Kidney (tissue), 14 donors: ENCODE results near the gene GATA2. TPM values are rescaled to one million over a fixed set of nuclear protein-coding genes. Genes with fewer than 3 reads are reported as not detected.
A peak's percentile ranks its signal among the peaks of the same experiment; 100 is the strongest.

Experiments
- DNase-seq, 5 donors: peaks; one replicate each; pipeline ENCODE4 v3.0.0-alpha.2; 2013 to 2020
- FAIRE-seq: peaks from 2 replicates; lab custom pipeline; 2012; peaks lifted over from hg19 to GRCh38; lab: Jason Lieb, UNC
- H3K27ac ChIP-seq, 2 donors: one replicate each; pipeline ENCODE4 v1.7.0; 2013; ENCODE audit warnings: low read depth in 2 of 2, low read length in 2 of 2, inconsistent platforms in 1 of 2
- H3K27me3 ChIP-seq: one replicate; pipeline ENCODE4 v1.7.1; 2013; ENCODE audit warnings: low read length, inconsistent platforms; ENCODE audit not compliant: control insufficient read depth, insufficient read depth
- H3K36me3 ChIP-seq, 3 donors: one replicate each; pipeline versions ENCODE4 v1.7.0 to v1.7.1; 2013; ENCODE audit warnings: low read length in 3 of 3, control low read depth in 1 of 3, inconsistent platforms in 1 of 3; ENCODE audit not compliant: insufficient read depth in 3 of 3, control insufficient read depth in 2 of 3
- H3K4me1 ChIP-seq, 3 donors: one replicate each; pipeline versions ENCODE4 v1.7.0 to v1.7.1; 2013; ENCODE audit warnings: low read length in 3 of 3, inconsistent platforms in 1 of 3, low read depth in 1 of 3; ENCODE audit not compliant: control insufficient read depth in 2 of 3, insufficient read depth in 2 of 3
- H3K4me3 ChIP-seq, 3 donors: one replicate each; pipeline versions ENCODE4 v1.7.0 to v1.8.1; 2013; ENCODE audit warnings: low read length in 3 of 3, control low read depth in 1 of 3, inconsistent platforms in 1 of 3
- H3K9ac ChIP-seq, 3 donors: one replicate each; pipeline versions ENCODE4 v1.7.0 to v1.7.1; 2013; ENCODE audit warnings: low read length in 3 of 3, control low read depth in 1 of 3, inconsistent platforms in 1 of 3
- H3K9me3 ChIP-seq, 3 donors: one replicate each; pipeline versions ENCODE4 v1.7.0 to v1.7.1; 2013; ENCODE audit warnings: low read length in 3 of 3, control low read depth in 1 of 3, inconsistent platforms in 1 of 3; ENCODE audit not compliant: control insufficient read depth in 2 of 3, insufficient read depth in 1 of 3
- intact Hi-C: fragments of 100-400 bp; cut with DNase I; formaldehyde crosslinking; loops from one replicate; pipeline ENCODE4 v1.11.1; 2022
- polyA plus RNA-seq: library from polyadenylated mRNA; stranded (reverse); fragments of 350-450 nt; fragmentation: Illumina TruSeq; extraction: RNeasy Lipid Tissue Mini Kit (QIAGEN cat#74804); gene quantifications from one replicate; pipeline ENCODE4 v1.2.3, GENCODE V29; 2014; ENCODE audit warnings: low read depth, low replicate concordance; ENCODE audit not compliant: insufficient read depth
- total RNA-seq: library from RNA; stranded (reverse); fragmentation: NEBNext Ultra II Directional; extraction: Animal tissue kit (Norgen Biotek cat#: 25700); gene quantifications from one replicate; pipeline ENCODE4 v1.2.1, GENCODE V29; 2021
- TF ChIP-seq, protein P1 (sequence below): IDR thresholded peaks from 3 replicates; pipeline ENCODE4 v1.5.1; 2012; ENCODE audit warnings: mild to moderate bottlenecking, moderate library complexity, borderline replicate concordance; ENCODE audit not compliant: insufficient read depth; ENCODE audit errors: extremely low read depth
- donor health status: control.
- donor health status: control.
- donor health status: control.
- donor health status: control.
- donor health status: control.
- donor health status: DM: yes; HTN: yes; CAD: no.
- donor health status: Normal renal cell carcinoma (clear cell type).

GATA2 gene
- total and polyA plus RNA-seq, 2 donors from 2014 or later, result 22.9 to 31.4 TPM

GRCh38 chr3:128453501-128454309 lies 39.3 kb downstream of the GATA2 start:
- H3K27ac ChIP-seq, result no peak overlapping the region
- FAIRE-seq, result no peak
- peaks cover 0 to 2% (median 0%) of the 10 kb centered on the region in 3 donors for H3K4me1 ChIP-seq
- peak in 1 of 5 donors; percentile 51 for DNase-seq
- no peak overlapping the region for H3K9ac ChIP-seq
- H3K36me3 ChIP-seq, result no peaks in the 10 kb centered on the region
- TF ChIP-seq, protein P1, sequence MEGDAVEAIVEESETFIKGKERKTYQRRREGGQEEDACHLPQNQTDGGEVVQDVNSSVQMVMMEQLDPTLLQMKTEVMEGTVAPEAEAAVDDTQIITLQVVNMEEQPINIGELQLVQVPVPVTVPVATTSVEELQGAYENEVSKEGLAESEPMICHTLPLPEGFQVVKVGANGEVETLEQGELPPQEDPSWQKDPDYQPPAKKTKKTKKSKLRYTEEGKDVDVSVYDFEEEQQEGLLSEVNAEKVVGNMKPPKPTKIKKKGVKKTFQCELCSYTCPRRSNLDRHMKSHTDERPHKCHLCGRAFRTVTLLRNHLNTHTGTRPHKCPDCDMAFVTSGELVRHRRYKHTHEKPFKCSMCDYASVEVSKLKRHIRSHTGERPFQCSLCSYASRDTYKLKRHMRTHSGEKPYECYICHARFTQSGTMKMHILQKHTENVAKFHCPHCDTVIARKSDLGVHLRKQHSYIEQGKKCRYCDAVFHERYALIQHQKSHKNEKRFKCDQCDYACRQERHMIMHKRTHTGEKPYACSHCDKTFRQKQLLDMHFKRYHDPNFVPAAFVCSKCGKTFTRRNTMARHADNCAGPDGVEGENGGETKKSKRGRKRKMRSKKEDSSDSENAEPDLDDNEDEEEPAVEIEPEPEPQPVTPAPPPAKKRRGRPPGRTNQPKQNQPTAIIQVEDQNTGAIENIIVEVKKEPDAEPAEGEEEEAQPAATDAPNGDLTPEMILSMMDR, result no peak
- no peaks in the 10 kb centered on the region for H3K27me3 ChIP-seq
- H3K9me3 ChIP-seq, result no peaks in the 10 kb centered on the region
- no peak overlapping the region for H3K4me3 ChIP-seq
- intact Hi-C loops, result no loop called here

DNA sequence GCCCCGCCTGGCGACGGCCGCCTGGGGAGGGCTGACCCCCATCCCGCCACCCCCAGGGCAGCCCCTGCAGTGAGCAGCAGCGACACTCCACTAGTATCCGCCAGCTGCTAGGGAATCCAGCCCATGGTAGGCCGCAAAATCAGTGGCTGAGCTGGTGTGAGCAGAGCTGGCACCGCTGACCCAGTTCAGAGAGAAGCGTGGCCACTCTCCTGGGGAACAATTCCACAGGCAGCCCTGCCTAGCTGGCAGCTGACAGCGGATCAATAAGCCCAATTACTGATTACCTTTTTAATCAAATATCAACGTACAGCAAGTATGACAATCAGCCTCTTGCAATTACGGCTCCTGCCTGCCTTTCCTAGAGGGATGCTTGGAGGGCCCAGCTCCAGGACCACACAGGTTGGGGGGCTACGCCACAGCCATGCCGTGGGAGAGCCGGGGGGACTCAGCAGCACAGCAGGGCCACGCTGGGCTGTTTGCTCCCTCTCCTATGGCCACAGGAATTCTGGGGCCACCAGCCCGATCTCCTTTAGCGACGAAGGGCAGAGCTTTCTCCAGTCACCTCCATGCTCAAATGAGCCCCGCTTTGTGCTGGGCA lies 40.2 kb downstream of the GATA2 start:
- H3K9me3 ChIP-seq, result no peaks in the 10 kb centered on the region
- H3K9ac ChIP-seq, result no peak overlapping the region
- no peaks in the 10 kb centered on the region for H3K27me3 ChIP-seq
- TF ChIP-seq, protein P1, result no peak
- no peak overlapping the region for H3K4me3 ChIP-seq
- intact Hi-C loops, result no loop called here
- no peak for DNase-seq
- no peak overlapping the region for H3K27ac ChIP-seq
- no peak for FAIRE-seq
- no peaks in the 10 kb centered on the region for H3K36me3 ChIP-seq
- H3K4me1 ChIP-seq, result peaks cover 0 to 2% (median 0%) of the 10 kb centered on the region in 3 donors

DNA sequence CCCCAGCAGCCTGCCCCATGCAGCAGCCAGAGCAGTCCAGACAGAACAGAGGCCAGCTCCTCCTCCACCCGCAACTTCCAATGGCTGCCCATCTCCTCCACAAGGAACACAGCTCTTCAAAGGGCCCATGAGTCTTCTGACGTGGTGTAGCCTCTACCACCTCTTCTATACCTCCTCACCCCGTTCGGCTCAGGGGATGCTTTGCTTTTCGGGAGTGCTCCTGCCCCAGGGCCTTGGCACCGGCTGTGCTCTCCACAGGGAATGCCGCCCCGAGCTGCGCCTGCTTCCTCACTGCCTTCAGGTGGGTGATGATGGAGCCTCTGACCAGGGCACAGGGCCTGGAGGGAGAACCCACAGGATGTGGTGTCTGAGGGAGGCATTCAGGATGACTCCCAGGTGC lies 40.9 kb downstream of the GATA2 start:
- TF ChIP-seq, protein P1, result no peak
- peaks cover 0 to 2% (median 0%) of the 10 kb centered on the region in 3 donors for H3K4me1 ChIP-seq
- intact Hi-C loops, result no loop called here
- H3K36me3 ChIP-seq, result no peaks in the 10 kb centered on the region
- DNase-seq, result no peak
- no peak overlapping the region for H3K4me3 ChIP-seq
- no peak overlapping the region for H3K9ac ChIP-seq
- H3K27ac ChIP-seq, result no peak overlapping the region
- no peaks in the 10 kb centered on the region for H3K9me3 ChIP-seq
- FAIRE-seq, result no peak
- no peaks in the 10 kb centered on the region for H3K27me3 ChIP-seq
